HG03097 (cell line): Measurements from ENCODE around the gene GCAT.

Experiments
- ATAC-seq: cut with Tn5 transposase; IDR thresholded peaks from one replicate; pipeline ENCODE4 v1.9.1; 2021; ENCODE audit not compliant: unreplicated experiment, low FRiP score

Gene GCAT

GRCh38 chr22:37806409-37807333 lies 1.1 kb upstream of the GCAT start:
- ATAC-seq, result no peak

DNA sequence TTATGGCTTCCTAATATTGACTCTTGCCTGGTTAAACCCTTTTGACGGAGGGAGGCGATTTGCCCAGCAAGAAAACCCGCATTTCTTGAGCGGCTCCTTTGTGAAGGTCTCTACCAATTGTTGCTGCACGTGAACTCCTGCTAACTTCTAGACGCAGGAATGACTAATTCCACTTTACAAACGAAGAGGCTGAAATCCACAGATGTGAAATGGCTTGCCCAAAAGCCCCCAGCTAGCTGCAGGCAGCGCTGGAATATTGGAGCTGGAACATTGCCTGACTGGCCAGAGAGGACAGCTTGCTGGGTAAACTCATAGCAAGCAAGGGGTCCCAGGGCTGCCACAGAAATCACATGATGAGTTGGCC lies 542 bp downstream of the GCAT start:
- no peak for ATAC-seq

DNA sequence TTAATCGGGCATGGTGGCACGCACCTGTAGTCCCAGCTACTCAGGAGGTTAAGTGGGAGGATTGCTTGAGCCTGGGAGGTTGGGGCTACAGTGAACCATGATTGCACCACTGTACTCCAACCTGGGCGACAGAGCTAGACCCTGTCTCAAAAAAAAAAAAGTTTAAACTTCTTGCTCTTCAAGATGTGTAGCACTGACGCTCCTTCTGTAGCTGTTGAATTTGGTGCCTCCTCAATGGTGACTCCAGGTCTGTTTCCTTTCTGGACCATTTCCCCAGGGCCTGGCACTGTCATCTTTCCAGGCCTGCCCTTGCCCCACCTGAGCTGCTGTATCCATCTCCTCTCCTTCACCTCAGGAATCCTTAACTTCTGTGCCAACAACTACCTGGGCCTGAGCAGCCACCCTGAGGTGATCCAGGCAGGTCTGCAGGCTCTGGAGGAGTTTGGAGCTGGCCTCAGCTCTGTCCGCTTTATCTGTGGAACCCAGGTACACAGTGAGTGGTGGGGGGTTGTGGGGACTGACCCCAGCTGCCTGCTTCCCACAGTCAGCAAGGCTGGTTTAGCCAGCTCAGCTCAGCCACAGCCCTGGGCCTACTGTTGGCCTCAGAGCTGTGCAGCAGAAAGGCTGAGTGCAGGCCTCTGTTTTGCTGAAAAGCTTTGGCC lies 2.1 kb downstream of the GCAT start:
- ATAC-seq, result no peak

DNA sequence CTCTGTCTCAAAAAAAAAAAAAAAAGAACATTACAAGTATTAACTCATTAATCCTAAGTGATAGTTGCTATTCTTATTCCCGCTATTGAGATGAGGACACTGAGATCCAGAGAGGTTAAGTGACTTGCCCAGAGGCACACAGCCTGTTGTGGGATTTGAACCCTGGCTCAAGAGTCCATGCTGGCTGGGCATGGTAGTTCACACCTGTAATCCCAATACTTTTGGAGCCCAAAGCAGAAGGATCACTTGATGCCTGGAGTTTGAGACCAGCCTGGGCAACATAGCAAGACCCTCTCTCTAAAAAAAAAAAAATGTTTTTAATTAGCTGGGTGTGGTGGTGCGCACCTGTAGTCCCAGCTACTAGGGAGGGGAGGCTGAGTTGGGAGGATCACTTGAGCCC lies 4.1 kb downstream of the GCAT start:
- ATAC-seq, result no peak

DNA sequence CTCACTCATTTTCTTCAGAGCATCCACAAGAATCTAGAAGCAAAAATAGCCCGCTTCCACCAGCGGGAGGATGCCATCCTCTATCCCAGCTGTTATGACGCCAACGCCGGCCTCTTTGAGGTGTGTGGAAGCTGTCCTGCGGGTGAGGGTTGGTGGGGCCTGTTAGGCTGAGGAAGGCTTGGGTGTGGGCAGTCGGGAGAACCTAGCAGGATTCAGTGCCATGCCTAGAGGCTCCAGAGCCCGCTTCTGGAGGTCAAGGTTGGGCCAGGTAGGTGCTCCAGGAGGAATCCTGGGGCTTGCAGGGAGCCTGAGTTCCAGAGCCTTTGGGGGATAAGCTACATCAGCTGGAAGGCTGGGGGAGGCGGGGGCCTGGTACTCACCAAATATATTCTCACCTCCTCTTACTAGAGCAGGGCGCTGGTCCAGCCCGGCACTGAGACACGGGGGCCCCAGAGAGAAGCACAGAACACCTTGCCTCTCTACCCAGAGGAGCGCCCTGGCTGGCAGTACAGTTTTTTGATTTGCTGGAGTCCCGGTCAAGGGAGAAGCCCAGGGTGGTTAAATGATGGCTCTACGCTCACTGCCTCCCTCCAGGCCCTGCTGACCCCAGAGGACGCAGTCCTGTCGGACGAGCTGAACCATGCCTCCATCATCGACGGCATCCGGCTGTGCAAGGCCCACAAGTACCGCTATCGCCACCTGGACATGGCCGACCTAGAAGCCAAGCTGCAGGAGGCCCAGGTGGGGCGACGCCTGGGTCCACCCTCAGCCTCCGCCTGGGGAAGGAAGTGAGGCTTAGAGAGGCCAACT lies 5.3 kb downstream of the GCAT start:
- no peak for ATAC-seq

GRCh38 chr22:37815593-37815992 lies 7.9 kb downstream of the GCAT start:
- no peak for ATAC-seq

GRCh38 chr22:37816543-37817180 lies 8.9 kb downstream of the GCAT start:
- ATAC-seq, result no peak

DNA sequence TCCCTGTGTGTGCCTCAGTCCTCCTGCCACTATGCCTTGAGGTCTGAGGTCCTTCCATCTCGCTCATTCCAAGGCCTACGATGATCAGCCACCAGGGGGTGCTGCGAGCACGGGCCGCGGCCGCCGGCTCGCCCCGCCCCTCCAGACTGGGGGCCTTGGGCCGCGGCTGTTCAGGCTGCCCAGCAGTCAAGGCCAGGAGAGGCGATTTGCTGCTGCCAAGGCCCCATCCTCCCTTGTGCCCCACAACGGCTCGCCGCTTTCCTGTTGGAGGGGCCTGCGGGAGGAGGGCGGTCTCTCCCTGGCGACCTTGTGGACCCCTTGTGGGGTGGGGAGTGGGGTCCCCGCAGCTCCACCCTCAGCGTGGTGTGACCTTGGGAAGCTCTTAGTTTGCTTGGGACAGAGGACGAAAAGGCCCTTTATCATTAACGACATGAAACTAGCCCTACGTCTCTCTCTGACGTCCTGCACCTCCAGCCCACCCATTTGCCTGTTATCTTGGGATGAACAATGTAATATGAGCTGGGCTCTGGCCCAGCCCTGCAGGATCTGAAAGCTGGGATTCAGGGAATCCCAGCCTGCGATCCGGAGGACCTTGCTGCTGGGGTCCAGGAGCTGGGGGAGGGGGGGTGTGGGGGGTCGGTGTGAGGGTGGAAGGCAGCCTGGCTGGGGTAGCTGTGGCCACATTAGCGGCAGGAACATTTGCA lies 10.1 kb downstream of the GCAT start:
- ATAC-seq, result no peak

DNA sequence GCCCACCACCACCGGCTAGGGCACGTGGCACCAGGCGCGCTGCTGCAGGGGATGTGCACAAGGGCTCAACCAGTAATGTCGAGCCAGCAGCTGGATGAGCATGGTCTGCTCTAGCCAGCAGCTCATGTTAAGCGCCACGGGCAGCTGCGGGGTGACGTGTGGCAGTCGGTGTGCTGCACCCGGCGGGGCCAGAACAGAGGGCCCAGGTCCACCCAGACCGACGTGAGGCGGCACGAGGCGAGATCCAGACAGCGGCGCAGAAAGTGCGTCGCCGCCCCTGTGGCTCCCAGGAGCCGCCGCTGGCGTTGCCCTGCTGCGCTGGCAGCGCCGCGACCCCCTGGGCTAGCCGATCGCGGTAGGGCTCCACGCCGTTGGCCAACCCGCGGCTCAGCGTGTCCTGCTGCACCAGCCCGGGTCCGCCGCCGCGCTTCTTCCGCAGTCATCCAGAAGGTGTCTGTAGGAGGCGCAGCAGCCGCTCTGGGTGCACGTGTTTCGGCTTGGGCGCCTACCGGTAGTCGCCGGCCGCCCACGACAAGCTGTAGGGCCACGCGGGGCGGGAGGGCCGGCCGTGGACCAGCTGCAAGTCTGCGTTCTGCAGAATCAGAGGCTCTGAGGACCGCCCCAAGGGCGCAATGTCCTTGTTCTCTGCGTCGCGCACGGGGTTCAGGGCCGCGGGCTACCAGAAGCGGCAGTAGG lies 10.8 kb downstream of the GCAT start:
- ATAC-seq, result no peak

DNA sequence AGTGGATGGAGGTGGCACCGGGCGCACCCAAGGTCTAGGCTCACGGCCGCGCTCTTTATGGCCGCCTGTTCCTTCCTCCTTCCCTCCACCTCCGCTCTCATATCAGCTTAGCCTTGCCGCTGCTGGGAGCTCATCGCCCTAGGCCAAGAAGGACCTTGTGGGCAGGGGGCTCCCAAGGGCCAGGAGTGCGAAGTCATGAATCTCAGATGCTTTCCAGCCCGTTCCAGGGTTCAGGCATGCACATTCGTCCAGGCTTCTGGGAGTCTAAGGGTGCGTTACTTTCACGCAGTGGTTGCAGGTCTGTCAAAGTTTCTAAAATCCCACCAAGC lies 11.3 kb downstream of the GCAT start:
- no peak for ATAC-seq

DNA sequence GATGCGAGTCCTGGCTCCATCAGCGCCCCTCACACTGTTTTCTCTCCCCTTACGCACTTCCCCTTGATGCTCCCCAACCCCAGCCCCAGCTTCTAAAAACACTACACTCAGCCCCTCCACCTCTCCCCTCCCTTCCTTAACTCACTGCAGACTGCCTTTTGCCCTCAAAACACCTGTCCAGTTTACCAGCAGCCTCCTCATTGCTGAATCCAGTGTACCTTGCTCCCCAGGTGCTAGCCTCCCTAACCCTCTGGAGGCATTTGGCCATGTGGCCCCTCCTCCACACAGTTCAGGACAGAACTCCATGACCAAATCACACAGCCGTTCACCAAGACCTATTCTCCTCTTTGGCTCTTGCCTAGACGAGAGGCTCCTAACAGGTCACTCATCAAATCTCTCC lies 12.6 kb downstream of the GCAT start:
- ATAC-seq, result no peak

GRCh38 chr22:37822079-37822833 lies 14.5 kb downstream of the GCAT start:
- no peak for ATAC-seq

- no peak for ATAC-seq
Measured at GRCh38 chr22:37823134-37823985, 15.6 kb downstream of the GCAT start, which contains the start of gene GALR3. Gene GALR3 (plus strand): TSS chr22:37823382. CDS start chr22:37823407, 25 bp downstream.

- no peak for ATAC-seq
Measured at GRCh38 chr22:37824674-37825641, 17.2 kb downstream of the GCAT start.

- no peak for ATAC-seq
Measured at GRCh38 chr22:37827056-37827455, 19.3 kb downstream of the GCAT start.

DNA sequence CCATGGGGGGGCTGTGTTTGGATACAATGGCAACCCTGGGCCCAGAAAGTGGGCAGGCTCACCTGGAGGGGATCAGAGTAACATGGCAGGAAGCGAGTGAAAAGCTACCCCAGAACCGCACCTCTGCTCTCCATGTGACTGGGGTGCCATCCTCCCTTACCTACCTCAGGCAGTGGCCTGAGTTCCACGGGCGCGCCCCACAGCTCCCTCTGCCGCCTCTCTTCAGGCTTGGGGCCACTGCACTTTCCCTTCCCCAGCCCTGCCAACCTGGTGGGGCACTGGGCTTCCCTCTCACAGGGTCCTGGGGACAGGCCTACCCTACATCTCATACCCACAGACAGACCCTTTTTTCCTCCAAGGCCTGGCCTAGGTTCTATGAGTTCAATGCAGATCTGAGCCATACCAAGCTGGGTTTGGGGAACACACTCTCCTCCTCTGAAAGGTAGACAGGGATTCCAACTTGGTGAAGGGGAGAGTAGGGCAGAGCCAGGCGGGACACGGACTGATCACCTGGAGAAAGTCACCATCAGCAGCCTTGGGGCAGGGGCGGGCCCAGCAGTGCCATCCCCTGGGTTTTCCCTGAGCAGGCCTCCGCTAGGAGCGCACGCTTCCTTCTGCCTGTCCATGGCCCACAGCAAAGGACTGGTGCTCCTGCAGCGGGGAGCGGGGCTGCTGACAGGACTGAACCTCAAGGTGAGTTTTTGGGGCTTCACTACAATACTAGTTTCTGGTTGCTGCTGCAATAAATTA lies 22.5 kb downstream of the GCAT start:
- ATAC-seq, result no peak
